ENCODE data around the gene ARHGAP24. TPM values are rescaled to one million over a fixed set of nuclear protein-coding genes. Genes with fewer than 3 reads are reported as not detected.

Gene ARHGAP24
- polyA plus RNA-seq, 1 of the 3 experiments (the other 2 are of a cell fraction): 1.4 TPM

DNA sequence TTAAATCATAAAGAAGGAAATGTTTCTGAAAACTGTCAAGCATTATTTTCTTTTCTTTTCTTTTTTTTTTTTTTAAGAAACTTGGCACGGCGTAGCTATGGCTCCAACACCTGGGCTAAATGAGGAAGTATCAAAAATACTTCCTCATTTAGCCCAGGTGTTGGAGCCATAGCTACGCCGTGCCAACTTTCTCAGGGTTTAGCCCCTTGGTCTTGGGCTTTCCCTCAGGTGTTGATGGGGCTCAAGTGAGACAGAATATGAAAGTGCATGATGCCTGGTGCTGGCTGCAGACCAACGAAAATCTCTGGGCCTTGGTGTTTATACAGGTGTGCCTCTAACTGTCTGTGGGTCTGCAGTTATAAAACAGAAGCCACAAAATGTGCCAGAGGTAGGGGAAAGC, 132.7 kb downstream of the ARHGAP24 start:
- no peaks in the 10 kb centered on the region for H3K9me3 ChIP-seq
- TF ChIP-seq GABPA (IDR thresholded peaks at IDR 0.05; ENCODE audit: low read depth): no peak
- TF ChIP-seq, protein P1, sequence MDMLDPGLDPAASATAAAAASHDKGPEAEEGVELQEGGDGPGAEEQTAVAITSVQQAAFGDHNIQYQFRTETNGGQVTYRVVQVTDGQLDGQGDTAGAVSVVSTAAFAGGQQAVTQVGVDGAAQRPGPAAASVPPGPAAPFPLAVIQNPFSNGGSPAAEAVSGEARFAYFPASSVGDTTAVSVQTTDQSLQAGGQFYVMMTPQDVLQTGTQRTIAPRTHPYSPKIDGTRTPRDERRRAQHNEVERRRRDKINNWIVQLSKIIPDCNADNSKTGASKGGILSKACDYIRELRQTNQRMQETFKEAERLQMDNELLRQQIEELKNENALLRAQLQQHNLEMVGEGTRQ (IDR thresholded peaks at IDR 0.05; ENCODE audit: borderline replicate concordance, low read depth, low read length): no peak
- no peak for TF ChIP-seq RFX5 (IDR thresholded peaks at IDR 0.05; ENCODE audit: low read length)
- TF ChIP-seq SMC3 (IDR thresholded peaks at IDR 0.05; ENCODE audit: low read depth, low read length): no peak
- TF ChIP-seq ZBTB33 (IDR thresholded peaks at IDR 0.05; ENCODE audit: borderline replicate concordance, low read depth): no peak
- TF ChIP-seq SIN3A (IDR thresholded peaks at IDR 0.05; ENCODE audit: borderline replicate concordance, low read depth, low read length): no peak
- POLR2A ChIA-PET: no interaction called here
- H3F3A ChIP-seq (replicated peaks; ENCODE audit: insufficient read depth): no peaks in the 10 kb centered on the region
- no peaks in the 10 kb centered on the region for H3K9me2 ChIP-seq
- no peak overlapping the region for H3K4me3 ChIP-seq (ENCODE audit: low read depth in 2 of 2, low read length in 1 of 2)
- no peaks in the 10 kb centered on the region for H4K20me1 ChIP-seq (ENCODE audit: insufficient read depth)
- CTCF ChIA-PET: no interaction called here
- H3K4me1 ChIP-seq (ENCODE audit: control insufficient read depth in 1 of 2, insufficient read depth in 2 of 2, low read depth in 1 of 2, low read length in 1 of 2): peaks cover 0 to 15% of the 10 kb centered on the region in 2 experiments; a peak in 2 of 4 replicates
- H3K79me2 ChIP-seq (ENCODE audit: insufficient read depth): no peaks in the 10 kb centered on the region
- H3K27ac ChIP-seq (ENCODE audit: low read depth in 2 of 2, low read length in 1 of 2): no peak overlapping the region
- no peaks in the 10 kb centered on the region for H3K36me3 ChIP-seq (replicated peaks in 1 of 2; ENCODE audit: control insufficient read depth in 1 of 2, insufficient read depth in 2 of 2, low read length in 1 of 2)
- H3K9ac ChIP-seq: no peak overlapping the region
- H3K4me2 ChIP-seq: no peak overlapping the region
- 72% methylated on average over 5 of the region's 5 CpGs for WGBS (ENCODE audit: low lambda C conversion rate)
- no peak overlapping the region for H2AFZ ChIP-seq (ENCODE audit: low read depth)
- no peaks in the 10 kb centered on the region for H3K27me3 ChIP-seq (ENCODE audit: insufficient read depth)
- no peak for DNase-seq

GRCh38 chr4:85610450-85610849, 135.5 kb downstream of the ARHGAP24 start:
- H3K36me3 ChIP-seq (replicated peaks in 1 of 2; ENCODE audit: control insufficient read depth in 1 of 2, insufficient read depth in 2 of 2, low read length in 1 of 2): no peaks in the 10 kb centered on the region
- H3K27me3 ChIP-seq (ENCODE audit: insufficient read depth): no peaks in the 10 kb centered on the region
- no peak overlapping the region for H3K9ac ChIP-seq
- no peak overlapping the region for H3K4me2 ChIP-seq
- TF ChIP-seq MEF2A (IDR thresholded peaks at IDR 0.05; ENCODE audit: borderline replicate concordance, low read depth) (no peak), EP300 (IDR thresholded peaks at IDR 0.05; ENCODE audit: borderline replicate concordance in 1 of 2, low read depth in 1 of 2, low read length in 1 of 2) (no peak), SIN3A (IDR thresholded peaks at IDR 0.05; ENCODE audit: borderline replicate concordance, low read depth, low read length) (no peak), CTCF (IDR thresholded peaks at IDR 0.05) (no peak), TAF1 (IDR thresholded peaks at IDR 0.05; ENCODE audit: borderline replicate concordance, low read depth, low read length) (no peak), FOXJ3 (CRISPR knock-in tag; IDR thresholded peaks at IDR 0.05) (no peak), RXRA (IDR thresholded peaks at IDR 0.05; ENCODE audit: borderline replicate concordance, low read depth) (no peak), NFIC (IDR thresholded peaks at IDR 0.05; ENCODE audit: borderline replicate concordance) (no peak), JUND (IDR thresholded peaks at IDR 0.05) (no peak), EZH2phosphoT487 (IDR thresholded peaks at IDR 0.05; ENCODE audit: borderline replicate concordance, low read depth) (no peak), ZBTB33 (IDR thresholded peaks at IDR 0.05; ENCODE audit: borderline replicate concordance, low read depth) (no peak), SMC3 (IDR thresholded peaks at IDR 0.05; ENCODE audit: low read depth, low read length) (no peak), ELF1 (IDR thresholded peaks at IDR 0.05) (no peak), RCOR1 (IDR thresholded peaks at IDR 0.05; ENCODE audit: low read length) (no peak)
- TF ChIP-seq, protein P2, sequence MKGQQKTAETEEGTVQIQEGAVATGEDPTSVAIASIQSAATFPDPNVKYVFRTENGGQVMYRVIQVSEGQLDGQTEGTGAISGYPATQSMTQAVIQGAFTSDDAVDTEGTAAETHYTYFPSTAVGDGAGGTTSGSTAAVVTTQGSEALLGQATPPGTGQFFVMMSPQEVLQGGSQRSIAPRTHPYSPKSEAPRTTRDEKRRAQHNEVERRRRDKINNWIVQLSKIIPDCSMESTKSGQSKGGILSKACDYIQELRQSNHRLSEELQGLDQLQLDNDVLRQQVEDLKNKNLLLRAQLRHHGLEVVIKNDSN (IDR thresholded peaks at IDR 0.05; ENCODE audit: borderline replicate concordance, low read depth): no peak
- TF ChIP-seq, protein P3, sequence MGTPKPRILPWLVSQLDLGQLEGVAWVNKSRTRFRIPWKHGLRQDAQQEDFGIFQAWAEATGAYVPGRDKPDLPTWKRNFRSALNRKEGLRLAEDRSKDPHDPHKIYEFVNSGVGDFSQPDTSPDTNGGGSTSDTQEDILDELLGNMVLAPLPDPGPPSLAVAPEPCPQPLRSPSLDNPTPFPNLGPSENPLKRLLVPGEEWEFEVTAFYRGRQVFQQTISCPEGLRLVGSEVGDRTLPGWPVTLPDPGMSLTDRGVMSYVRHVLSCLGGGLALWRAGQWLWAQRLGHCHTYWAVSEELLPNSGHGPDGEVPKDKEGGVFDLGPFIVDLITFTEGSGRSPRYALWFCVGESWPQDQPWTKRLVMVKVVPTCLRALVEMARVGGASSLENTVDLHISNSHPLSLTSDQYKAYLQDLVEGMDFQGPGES (IDR thresholded peaks at IDR 0.05; ENCODE audit: low read depth, low read length): no peak
- 73% methylated on average over 2 of the region's 2 CpGs for WGBS (ENCODE audit: low lambda C conversion rate)
- H3F3A ChIP-seq (replicated peaks; ENCODE audit: insufficient read depth): no peaks in the 10 kb centered on the region
- no peaks in the 10 kb centered on the region for H3K79me2 ChIP-seq (ENCODE audit: insufficient read depth)
- H3K9me3 ChIP-seq: no peaks in the 10 kb centered on the region
- no peak overlapping the region for H2AFZ ChIP-seq (ENCODE audit: low read depth)
- CTCF ChIA-PET: no interaction called here
- no peaks in the 10 kb centered on the region for H4K20me1 ChIP-seq (ENCODE audit: insufficient read depth)
- no peaks in the 10 kb centered on the region for H3K9me2 ChIP-seq
- POLR2A ChIA-PET: no interaction called here
- no peak for DNase-seq
- peaks cover 0 to 3% of the 10 kb centered on the region in 2 experiments; a peak in 1 of 4 replicates for H3K4me1 ChIP-seq (ENCODE audit: control insufficient read depth in 1 of 2, insufficient read depth in 2 of 2, low read depth in 1 of 2, low read length in 1 of 2)
- H3K27ac ChIP-seq (ENCODE audit: low read depth in 2 of 2, low read length in 1 of 2): no peak overlapping the region
- H3K4me3 ChIP-seq (ENCODE audit: low read depth in 2 of 2, low read length in 1 of 2): no peak overlapping the region

Data from SK-N-SH (cell line).